Astrocyte (in vitro differentiated cells and primary cell): ENCODE measurements around the gene BMPER. TPM values are rescaled to one million over a fixed set of nuclear protein-coding genes. Genes with fewer than 3 reads are reported as not detected.

Experiments used
- DNase-seq: peaks from one replicate; pipeline ENCODE4 v3.0.0-alpha.2; 2010; ENCODE audit warnings: low read depth
- FAIRE-seq: peaks from 2 replicates; lab custom pipeline; 2011; peaks lifted over from hg19 to GRCh38; lab: Jason Lieb, UNC
- H2AFZ ChIP-seq: 2 replicates; pipeline ENCODE4 v1.6.0; 2012; ENCODE audit warnings: low read depth, low read length, inconsistent platforms
- H3K27ac ChIP-seq: 2 replicates; pipeline ENCODE4 v1.5.1; 2011; ENCODE audit warnings: low read depth, low read length, inconsistent platforms
- H3K27me3 ChIP-seq: 2 replicates; pipeline ENCODE4 v1.6.0; 2011; ENCODE audit warnings: low read length, inconsistent platforms; ENCODE audit not compliant: insufficient read depth
- H3K36me3 ChIP-seq: 2 replicates; pipeline ENCODE4 v1.5.1; 2011; ENCODE audit warnings: low read length, inconsistent platforms; ENCODE audit not compliant: insufficient read depth
- H3K4me1 ChIP-seq: 2 replicates; pipeline ENCODE4 v1.5.1; 2011; ENCODE audit warnings: low read length, inconsistent platforms; ENCODE audit not compliant: insufficient read depth
- H3K4me2 ChIP-seq: 2 replicates; pipeline ENCODE4 v1.6.0; 2012; ENCODE audit warnings: low read length, inconsistent platforms
- H3K4me3 ChIP-seq: 2 replicates; pipeline ENCODE4 v1.5.1; 2011; ENCODE audit warnings: low read depth, mild to moderate bottlenecking, low read length, inconsistent platforms; ENCODE audit not compliant: insufficient read depth
- H3K79me2 ChIP-seq: 2 replicates; pipeline ENCODE4 v1.6.0; 2012; ENCODE audit warnings: mild to moderate bottlenecking, low read length, inconsistent platforms; ENCODE audit not compliant: insufficient read depth
- H3K9ac ChIP-seq: 2 replicates; pipeline ENCODE4 v1.6.0; 2012; ENCODE audit warnings: mild to moderate bottlenecking, low read length, inconsistent platforms
- H3K9me3 ChIP-seq: 2 replicates; pipeline ENCODE4 v1.5.1; 2012; ENCODE audit warnings: low read depth, mild to moderate bottlenecking, low read length, inconsistent platforms; ENCODE audit not compliant: insufficient read depth
- H4K20me1 ChIP-seq: 2 replicates; pipeline ENCODE4 v1.6.0; 2012; ENCODE audit warnings: low read length, inconsistent platforms; ENCODE audit not compliant: insufficient read depth
- H3K27ac Mint-ChIP-seq: one replicate; pipeline ENCODE4 v1.8.0; 2021; ENCODE audit warnings: mild to moderate bottlenecking, mixed read lengths; ENCODE audit not compliant: unreplicated experiment
- H3K27me3 Mint-ChIP-seq: one replicate; pipeline ENCODE4 v1.8.0; 2021; ENCODE audit warnings: low read depth, mixed read lengths; ENCODE audit not compliant: unreplicated experiment
- H3K36me3 Mint-ChIP-seq: one replicate; pipeline ENCODE4 v1.8.0; 2021; ENCODE audit warnings: low read depth, mixed read lengths; ENCODE audit not compliant: unreplicated experiment
- H3K4me1 Mint-ChIP-seq: one replicate; pipeline ENCODE4 v1.8.0; 2021; ENCODE audit warnings: low read depth, mixed read lengths; ENCODE audit not compliant: unreplicated experiment
- H3K4me3 Mint-ChIP-seq: one replicate; pipeline ENCODE4 v1.8.0; 2021; ENCODE audit warnings: mild to moderate bottlenecking, moderate library complexity, mixed read lengths; ENCODE audit not compliant: unreplicated experiment
- H3K9me3 Mint-ChIP-seq: one replicate; pipeline ENCODE4 v1.8.0; 2021; ENCODE audit warnings: mild to moderate bottlenecking, mixed read lengths; ENCODE audit not compliant: unreplicated experiment
- EZH2 ChIP-seq: IDR thresholded peaks from 2 replicates; pipeline ENCODE4 v1.6.1; 2012; ENCODE audit warnings: mild to moderate bottlenecking, low read length, inconsistent platforms; ENCODE audit not compliant: insufficient read depth
- total RNA-seq: library from RNA; stranded (reverse); gene quantifications from 2 replicates; pipeline ENCODE4 v1.2.1, GENCODE V29; 2021
- TF ChIP-seq, protein P1 (sequence below): IDR thresholded peaks from 2 replicates; pipeline ENCODE4 v1.5.1; 2011; ENCODE audit warnings: low read depth, mild to moderate bottlenecking, inconsistent platforms, low read length, moderate library complexity; ENCODE audit not compliant: insufficient read depth

Gene BMPER
- total RNA-seq, 1 donor from 2014 or later, result 4.4 TPM

DNA sequence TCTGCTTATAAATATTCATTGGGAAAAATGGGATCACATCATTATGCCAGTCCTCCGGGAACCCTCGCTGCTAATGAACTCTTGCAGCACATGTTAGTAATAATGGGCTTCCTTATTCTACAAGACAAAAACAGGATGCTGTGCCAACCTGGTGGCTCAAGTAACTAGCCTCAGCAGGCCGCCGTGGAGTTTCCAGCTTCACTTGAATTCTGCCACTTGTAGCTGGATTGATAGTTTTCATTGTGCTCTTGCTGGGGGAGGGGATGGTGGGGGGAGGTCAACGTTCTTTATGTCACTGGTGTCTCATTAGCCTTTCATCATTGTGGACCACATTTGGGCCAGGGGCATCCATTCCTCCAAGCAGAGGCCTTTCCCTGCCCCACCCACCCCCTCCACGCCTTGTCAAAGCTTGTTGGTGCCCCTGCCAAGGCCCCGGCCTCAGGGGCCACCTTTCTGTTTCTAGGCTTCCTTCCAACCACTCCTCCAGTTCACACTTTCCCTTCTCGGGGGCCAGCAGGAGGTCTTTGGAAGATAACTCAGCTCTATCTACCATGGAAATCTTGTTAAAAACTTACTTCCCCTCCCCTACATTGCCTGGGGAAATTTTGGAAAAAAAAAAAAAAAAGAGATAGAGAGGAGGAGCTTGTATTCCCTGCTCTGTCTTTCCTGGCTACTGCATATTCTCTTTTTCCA, 153.9 kb downstream of the BMPER start:
- H3K4me3 Mint-ChIP-seq, result no peak overlapping the region
- DNase-seq (no peak), FAIRE-seq (no peak)
- H3K27me3 ChIP-seq, result no peaks in the 10 kb centered on the region
- no peak overlapping the region for H2AFZ ChIP-seq
- H3K4me1 ChIP-seq, result peaks cover 6% of the 10 kb centered on the region
- no peak overlapping the region for H3K4me2 ChIP-seq
- H3K4me1 Mint-ChIP-seq, result peaks cover 9% of the 10 kb centered on the region
- no peaks in the 10 kb centered on the region for H3K79me2 ChIP-seq
- no peaks in the 10 kb centered on the region for H3K27me3 Mint-ChIP-seq
- no peaks in the 10 kb centered on the region for H3K9me3 Mint-ChIP-seq
- no peaks in the 10 kb centered on the region for H3K9me3 ChIP-seq
- H3K4me3 ChIP-seq, result no peak overlapping the region
- no peaks in the 10 kb centered on the region for H4K20me1 ChIP-seq
- no peak overlapping the region for H3K9ac ChIP-seq
- H3K27ac Mint-ChIP-seq, result no peak overlapping the region
- no peaks in the 10 kb centered on the region for H3K36me3 ChIP-seq
- TF ChIP-seq EZH2, result no peak
- TF ChIP-seq, protein P1, sequence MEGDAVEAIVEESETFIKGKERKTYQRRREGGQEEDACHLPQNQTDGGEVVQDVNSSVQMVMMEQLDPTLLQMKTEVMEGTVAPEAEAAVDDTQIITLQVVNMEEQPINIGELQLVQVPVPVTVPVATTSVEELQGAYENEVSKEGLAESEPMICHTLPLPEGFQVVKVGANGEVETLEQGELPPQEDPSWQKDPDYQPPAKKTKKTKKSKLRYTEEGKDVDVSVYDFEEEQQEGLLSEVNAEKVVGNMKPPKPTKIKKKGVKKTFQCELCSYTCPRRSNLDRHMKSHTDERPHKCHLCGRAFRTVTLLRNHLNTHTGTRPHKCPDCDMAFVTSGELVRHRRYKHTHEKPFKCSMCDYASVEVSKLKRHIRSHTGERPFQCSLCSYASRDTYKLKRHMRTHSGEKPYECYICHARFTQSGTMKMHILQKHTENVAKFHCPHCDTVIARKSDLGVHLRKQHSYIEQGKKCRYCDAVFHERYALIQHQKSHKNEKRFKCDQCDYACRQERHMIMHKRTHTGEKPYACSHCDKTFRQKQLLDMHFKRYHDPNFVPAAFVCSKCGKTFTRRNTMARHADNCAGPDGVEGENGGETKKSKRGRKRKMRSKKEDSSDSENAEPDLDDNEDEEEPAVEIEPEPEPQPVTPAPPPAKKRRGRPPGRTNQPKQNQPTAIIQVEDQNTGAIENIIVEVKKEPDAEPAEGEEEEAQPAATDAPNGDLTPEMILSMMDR, result no peak
- no peak overlapping the region for H3K27ac ChIP-seq
- no peaks in the 10 kb centered on the region for H3K36me3 Mint-ChIP-seq

DNA sequence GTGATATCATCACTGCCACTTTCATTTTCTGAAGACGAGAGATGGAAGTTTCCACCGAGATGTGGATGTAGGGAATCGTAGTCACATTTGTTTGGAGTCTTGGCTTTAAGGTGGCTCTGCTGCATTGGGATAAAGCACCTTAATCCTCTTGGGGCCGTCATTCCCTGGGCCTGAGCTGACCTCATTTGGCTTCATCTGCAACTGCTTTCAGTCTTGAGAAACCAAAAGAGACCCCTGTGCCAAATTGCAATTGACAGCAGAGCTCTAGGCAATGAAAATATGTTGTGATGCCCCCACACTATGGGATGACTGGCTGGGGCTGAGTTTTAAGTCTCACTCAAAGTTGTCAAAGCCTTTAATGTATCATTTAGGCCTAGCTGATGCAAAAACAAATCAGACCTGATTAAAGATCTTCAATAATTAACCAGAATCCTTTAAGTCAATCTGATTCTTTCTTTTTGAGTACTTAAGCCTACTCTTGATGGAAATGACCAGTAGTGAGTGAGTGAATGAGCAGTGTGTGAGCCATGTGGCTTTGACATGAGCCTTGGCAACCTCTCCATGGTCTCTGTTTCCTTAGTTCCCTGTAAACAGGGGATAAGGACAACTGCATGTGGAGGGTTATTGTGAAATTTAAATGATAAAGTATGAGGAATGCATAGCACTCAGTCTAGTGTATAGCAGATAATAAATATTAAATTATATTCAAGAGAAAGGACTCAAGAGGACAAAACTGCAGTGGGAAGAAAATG, 155.0 kb downstream of the BMPER start:
- Histone ChIP-seq H3K4me1 (peaks cover 6% of the 10 kb centered on the region), H3K4me2 (no peak overlapping the region), H3K4me3 (no peak overlapping the region), H2AFZ (no peak overlapping the region), H3K27me3 (no peaks in the 10 kb centered on the region), H3K9ac (no peak overlapping the region), H3K36me3 (no peaks in the 10 kb centered on the region), H3K9me3 (no peaks in the 10 kb centered on the region), H3K79me2 (no peaks in the 10 kb centered on the region), H4K20me1 (no peaks in the 10 kb centered on the region), H3K27ac (peak overlapping the region; percentile 57)
- no peak for FAIRE-seq
- DNase-seq, result peak; percentile 63
- TF ChIP-seq EZH2, result no peak
- TF ChIP-seq, protein P1, result no peak
- Mint-ChIP-seq H3K27me3 (no peaks in the 10 kb centered on the region), H3K36me3 (no peaks in the 10 kb centered on the region), H3K27ac (no peak overlapping the region), H3K9me3 (no peaks in the 10 kb centered on the region), H3K4me3 (no peak overlapping the region), H3K4me1 (peaks cover 11% of the 10 kb centered on the region)

DNA sequence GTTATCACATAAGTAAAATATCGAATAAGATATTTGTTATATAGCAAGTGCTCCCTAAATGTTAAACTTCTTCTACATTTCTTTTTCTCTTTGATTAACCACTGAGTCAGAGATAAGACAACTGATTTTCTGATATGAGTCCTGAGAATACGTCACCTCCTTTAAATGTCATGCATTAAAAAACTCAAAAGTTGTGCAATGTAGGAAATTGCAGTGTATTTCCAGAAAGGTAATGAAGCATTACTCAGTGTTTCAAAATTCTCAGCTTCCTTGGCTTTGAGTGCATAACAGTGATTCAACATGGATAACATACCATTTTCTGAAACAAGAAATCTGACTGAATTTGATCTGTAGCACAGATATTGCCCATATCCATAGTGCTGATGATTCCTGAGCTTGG, 155.8 kb downstream of the BMPER start:
- Histone ChIP-seq H3K4me2 (peak overlapping the region; percentile 56), H3K4me3 (no peak overlapping the region), H4K20me1 (no peaks in the 10 kb centered on the region), H3K79me2 (no peaks in the 10 kb centered on the region), H3K9ac (peak overlapping the region; percentile 50), H3K27ac (peak overlapping the region; percentile 77), H3K36me3 (no peaks in the 10 kb centered on the region), H2AFZ (no peak overlapping the region), H3K4me1 (peaks cover 6% of the 10 kb centered on the region), H3K9me3 (no peaks in the 10 kb centered on the region), H3K27me3 (no peaks in the 10 kb centered on the region)
- Mint-ChIP-seq H3K27ac (no peak overlapping the region), H3K4me3 (no peak overlapping the region), H3K27me3 (no peaks in the 10 kb centered on the region), H3K9me3 (no peaks in the 10 kb centered on the region), H3K36me3 (no peaks in the 10 kb centered on the region), H3K4me1 (peaks cover 11% of the 10 kb centered on the region)
- DNase-seq, result peak; percentile 88
- peak; percentile 99 for FAIRE-seq
- TF ChIP-seq, protein P1, result no peak
- no peak for TF ChIP-seq EZH2
